K562 (cell line): ENCODE results near the gene ABCB6. TPM values are rescaled to one million over a fixed set of nuclear protein-coding genes. Genes with fewer than 3 reads are reported as not detected.

ENCODE experiments used
- ATAC-seq: fragments of 200-7000 bp; cut with Tn5 transposase; 3 replicates; pipeline ENCODE4 v1.9.1; 2020; ENCODE audit warnings: moderate library complexity
- BruUV-seq: library from RNA; stranded (reverse); fragments of 400-500 nt; replicated peaks from 2 replicates; lab custom pipeline; 2021; lab: Mats Ljungman, UMichigan
- CTCF ChIA-PET: fragments of 300-600 bp; formaldehyde crosslinking; extraction: SDS; loops from one replicate; lab custom pipeline; 2021; ENCODE audit warnings: low intra/inter-chr PET ratio; lab: Yijun Ruan, JAX
- POLR2A ChIA-PET: fragments of 300-600, 350-650 bp; sonication (Branson Sonifier 250); formaldehyde crosslinking; extraction: SDS; loops from one replicate; lab custom pipeline; 2021; ENCODE audit warnings: antibody characterized with exemption, inconsistent platforms; lab: Yijun Ruan, JAX
- DNase-seq, 4 experiments: peaks; one replicate each; pipeline versions ENCODE4 v3.0.0 to v3.0.0-alpha.2; 2011 to 2018; ENCODE audit warnings: low spot score in 3 of 4, mixed read lengths in 3 of 4; ENCODE audit errors: extremely low read depth in 1 of 4
- FAIRE-seq: peaks from 2 replicates; lab custom pipeline; 2011; peaks lifted over from hg19 to GRCh38; lab: Jason Lieb, UNC
- H2AFZ ChIP-seq: 2 replicates; pipeline ENCODE4 v1.6.0; 2011; ENCODE audit warnings: low read depth, low read length, control low read depth, inconsistent platforms
- H3K27ac ChIP-seq: fragments of 200-600 bp; 3 replicates; pipeline ENCODE4 v1.8.0; 2011; ENCODE audit warnings: low read depth, mild to moderate bottlenecking, control low read depth, inconsistent platforms, low read length, moderate library complexity, mixed read lengths; ENCODE audit errors: extremely low read depth
- H3K27me3 ChIP-seq, 2 experiments: fragments of 300-600 bp in 1 of 2; 2 replicates in 1 of 2; 3 replicates in 1 of 2; pipeline versions ENCODE4 v1.6.0 to v1.8.0; 2011; ENCODE audit warnings: inconsistent platforms in 2 of 2, low read length in 2 of 2, mild to moderate bottlenecking in 1 of 2, mixed read lengths in 1 of 2, moderate library complexity in 1 of 2; ENCODE audit not compliant: control insufficient read depth in 2 of 2, insufficient read depth in 2 of 2
- H3K36me3 ChIP-seq: fragments of 300-600 bp; 3 replicates; pipeline ENCODE4 v1.8.0; 2011; ENCODE audit warnings: mild to moderate bottlenecking, low read length, inconsistent platforms; ENCODE audit not compliant: control insufficient read depth, insufficient read depth
- H3K4me1 ChIP-seq, 2 experiments: fragments of 200-600 bp in 1 of 2; replicated peaks in 1 of 2; 2 replicates in 1 of 2; 3 replicates in 1 of 2; pipeline versions ENCODE4 v1.5.1 to v1.8.0; 2011; ENCODE audit warnings: inconsistent platforms in 2 of 2, low read length in 2 of 2, mild to moderate bottlenecking in 1 of 2, mixed read lengths in 1 of 2, moderate library complexity in 1 of 2; ENCODE audit not compliant: control insufficient read depth in 2 of 2, insufficient read depth in 2 of 2
- H3K4me2 ChIP-seq: 2 replicates; pipeline ENCODE4 v1.6.1; 2011; ENCODE audit warnings: low read length, control low read depth, inconsistent platforms, mixed read lengths; ENCODE audit not compliant: insufficient read depth
- H3K4me3 ChIP-seq: fragments of 200-600 bp; sonication (generic), shearing (Covaris generic); 2 replicates; pipeline ENCODE4 v1.5.1; 2016; ENCODE audit warnings: control low read depth, inconsistent platforms
- H3K79me2 ChIP-seq: fragments of 200-600 bp; 3 replicates; pipeline ENCODE4 v1.8.0; 2011; ENCODE audit warnings: low read length, inconsistent platforms; ENCODE audit not compliant: control insufficient read depth, insufficient read depth
- H3K9ac ChIP-seq, 2 experiments: 2 replicates each; pipeline versions ENCODE4 v1.6.0 to v1.6.1; 2011; ENCODE audit warnings: low read depth in 2 of 2, low read length in 2 of 2, control low read depth in 1 of 2, inconsistent platforms in 1 of 2, mild to moderate bottlenecking in 1 of 2, mixed read lengths in 1 of 2; ENCODE audit not compliant: insufficient read depth in 1 of 2
- H3K9me1 ChIP-seq: one replicate; pipeline ENCODE4 v1.6.0; 2011; ENCODE audit warnings: inconsistent platforms, mild to moderate bottlenecking, low read length, moderate library complexity; ENCODE audit not compliant: control insufficient read depth, insufficient read depth
- H3K9me3 ChIP-seq: replicated peaks from 2 replicates; pipeline ENCODE4 v1.5.1; 2011; ENCODE audit warnings: low read depth, low read length, inconsistent platforms; ENCODE audit not compliant: control insufficient read depth, insufficient read depth
- H4K20me1 ChIP-seq: replicated peaks from 2 replicates; pipeline ENCODE4 v1.6.1; 2011; ENCODE audit warnings: low read length, inconsistent platforms, mixed read lengths; ENCODE audit not compliant: control insufficient read depth, insufficient read depth
- ATF7 ChIP-seq: fragments of 450-650 bp; IDR thresholded peaks from 2 replicates; pipeline ENCODE4 v1.7.1; 2014; ENCODE audit warnings: mild to moderate bottlenecking, moderate library complexity
- BRF2 ChIP-seq: IDR thresholded peaks from 3 replicates; pipeline ENCODE4 v1.6.1; 2011; ENCODE audit warnings: borderline replicate concordance, mild to moderate bottlenecking; ENCODE audit not compliant: insufficient read length, insufficient read depth
- C11orf30 ChIP-seq: fragments of 450-650 bp; IDR thresholded peaks from 2 replicates; pipeline ENCODE4 v1.6.1; 2016; ENCODE audit warnings: low read depth, mild to moderate bottlenecking
- EP300 ChIP-seq: IDR thresholded peaks from 2 replicates; pipeline ENCODE4 v1.6.1; 2012; ENCODE audit warnings: low read length, improper control_type of control experiment
- FUS ChIP-seq: fragments of 200-400 bp; formaldehyde crosslinking; optimal IDR thresholded peaks from 2 replicates; pipeline ENCODE3; 2017; ENCODE audit warnings: low read depth, low read length
- JUN ChIP-seq, 2 experiments: sonication (generic) in 1 of 2; formaldehyde crosslinking in 1 of 2; IDR thresholded peaks; 2 replicates each; pipeline versions ENCODE4 v1.6.1 to v1.8.0; 2012 to 2022; ENCODE audit warnings: borderline replicate concordance in 2 of 2, mild to moderate bottlenecking in 2 of 2, improper control_type of control experiment in 1 of 2, low read depth in 1 of 2, low read length in 1 of 2, missing genetic modification reagents in 1 of 2
- MAFF ChIP-seq: IDR thresholded peaks from 2 replicates; pipeline ENCODE4 v1.6.1; 2012; ENCODE audit warnings: low read length, improper control_type of control experiment
- MAFK ChIP-seq: IDR thresholded peaks from 2 replicates; pipeline ENCODE4 v1.6.1; 2011; ENCODE audit warnings: low read length, improper control_type of control experiment
- MTA3 ChIP-seq: fragments of 450-650 bp; formaldehyde crosslinking; IDR thresholded peaks from 2 replicates; pipeline ENCODE4 v1.6.1; 2017; ENCODE audit warnings: mild to moderate bottlenecking, borderline replicate concordance
- PRDM10 ChIP-seq: fragments of 450-650 bp; IDR thresholded peaks from 2 replicates; pipeline ENCODE4 v1.6.1; 2018; ENCODE audit not compliant: partially characterized antibody
- PREB ChIP-seq: sonication (generic); formaldehyde crosslinking; IDR thresholded peaks from 2 replicates; pipeline ENCODE4 v1.8.1; 2023; ENCODE audit warnings: mild to moderate bottlenecking, missing genetic modification reagents
- SRF ChIP-seq, 2 experiments: fragments of 250-450, 450-650 bp in 1 of 2; sonication (Bioruptor Pico) in 1 of 2; sonication (generic) in 1 of 2; formaldehyde crosslinking; IDR thresholded peaks; 2 replicates each; pipeline versions ENCODE4 v1.5.0 to v1.5.1; 2020 to 2022; ENCODE audit warnings: mild to moderate bottlenecking in 1 of 2, missing genetic modification reagents in 1 of 2
- ZBTB1 ChIP-seq: sonication (generic); formaldehyde crosslinking; IDR thresholded peaks from 2 replicates; pipeline ENCODE4 v1.8.1; 2023; ENCODE audit warnings: missing genetic modification reagents, low read depth, mild to moderate bottlenecking, borderline replicate concordance
- ZNF780A ChIP-seq: fragments of 250-450 bp; sonication (Bioruptor Pico); IDR thresholded peaks from 2 replicates; pipeline ENCODE4 v1.5.0; 2021; ENCODE audit warnings: mild to moderate bottlenecking
- WGBS: fragments of 100-300 bp; shearing (Covaris generic); methylation state at CpG from one replicate; pipeline ENCODE4 v1.1.6; 2016; ENCODE audit warnings: low coverage, mixed read lengths; ENCODE audit not compliant: insufficient coverage; ENCODE audit errors: missing lambda C conversion rate; 5-methylcytosine and 5-hydroxymethylcytosine counted together
- in situ Hi-C: fragments of 300-500 bp; cut with MboI; formaldehyde crosslinking; loops from 4 replicates; pipeline ENCODE4 v1.15.0; 2018; ENCODE audit warnings: inconsistent platforms, mixed read lengths
- intact Hi-C: fragments of 100-400 bp; cut with micrococcal nuclease; formaldehyde crosslinking; loops from 2 replicates; pipeline ENCODE4 v1.14.2; 2022
- polyA plus RNA-seq, 8 experiments: library from polyadenylated mRNA; depleted of rRNA in 4 of 8; stranded (reverse) in 5 of 8; unstranded in 3 of 8; fragments of >200 nt; fragmentation: Nextera tagmentation in 2 of 8; fragmentation: Illumina TruSeq in 1 of 8; extraction: Ambion mirVana in 2 of 8; extraction: Trizol in 1 of 8; gene quantifications; 2 replicates each; pipeline versions ENCODE4 v1.2.1 to v1.2.3, GENCODE V29; 2011 to 2014; ENCODE audit warnings: inconsistent platforms in 1 of 8, missing spikeins in 1 of 8
- total RNA-seq, 7 experiments: library from RNA; depleted of rRNA in 6 of 7; stranded (reverse); fragments of >200 nt in 6 of 7; fragmentation: Illumina TruSeq in 2 of 7; extraction: Trizol in 2 of 7; gene quantifications; 2 replicates each; pipeline versions ENCODE4 v1.2.1 to v1.2.3, GENCODE V29; 2011 to 2021; ENCODE audit warnings: low replicate concordance in 1 of 7

Gene ABCB6
- total and polyA plus RNA-seq, 9 of the 15 experiments (the other 6 are each of a cell fraction or from before 2014, with no cell fraction given), result 3.7 to 29.8 (median 16.8) TPM

GRCh38 chr2:219261024-219261855 is 42.5 kb upstream of the ABCB6 start:
- POLR2A ChIA-PET, result interaction anchor here (0.7 to 3.3 kb wide), 7 partner anchors 9 to 43 kb away, joined by 3 to 22 read pairs (median 6); partner anchors contain the start of genes ABCB6 and ANKZF1
- Histone ChIP-seq H3K36me3 (no peaks in the 10 kb centered on the region), H3K9ac (peak overlapping the region in 1 of 2 experiments; percentile 36; a peak in 1 of 4 replicates), H3K27me3 (no peaks in the 10 kb centered on the region), H3K79me2 (no peaks in the 10 kb centered on the region), H3K27ac (peak overlapping the region; percentile 56), H3K9me1 (no peaks in the 10 kb centered on the region), H3K4me2 (peak overlapping the region; percentile 20; the same call in 1 of the 2 replicates), H2AFZ (peak overlapping the region; percentile 77), H4K20me1 (no peaks in the 10 kb centered on the region), H3K4me1 (peaks cover 4 to 21% of the 10 kb centered on the region in 2 experiments; a peak in 3 of 5 replicates), H3K9me3 (no peaks in the 10 kb centered on the region), H3K4me3 (no peak overlapping the region)
- FAIRE-seq (peak; percentile 32), ATAC-seq (peak; percentile 71), DNase-seq (peak in 2 of 4 experiments; percentile 16 to 41)
- 36% methylated on average over 5 of the region's 5 CpGs for WGBS
- intact Hi-C loops, result no loop called here
- CTCF ChIA-PET, result no interaction called here
- in situ Hi-C loops, result no loop called here
- no TSS peak for BruUV-seq
- TF ChIP-seq FUS, result no peak
- peak; percentile 22; the same call in 1 of the 2 replicates for TF ChIP-seq C11orf30
- no peak for TF ChIP-seq PREB (CRISPR knock-in tag)
- peak; percentile 28; the same call in 1 of the 2 replicates for TF ChIP-seq EP300
- TF ChIP-seq MAFF, result 0 out of 2 replicates have a peak, but pooled peaks have one; percentile 19
- TF ChIP-seq MAFK, result 0 out of 2 replicates have a peak, but pooled peaks have one; percentile 24
- peak in 1 of 2 experiments; percentile 44; a peak in 1 of 4 replicates for TF ChIP-seq SRF (CRISPR knock-in tag; IDR thresholded peaks at IDR 0.05)
- 0 out of 2 replicates have a peak, but pooled peaks have one; percentile 16 for TF ChIP-seq MTA3
- peak; percentile 43; the same call in 1 of the 2 replicates for TF ChIP-seq ATF7
- TF ChIP-seq PRDM10, result peak; percentile 94
- TF ChIP-seq JUN (IDR thresholded peaks at IDR 0.05; ENCODE audit: borderline replicate concordance, low read depth, low read length), result no peak
- TF ChIP-seq JUN (CRISPR knock-in tag; IDR thresholded peaks at IDR 0.05; ENCODE audit: borderline replicate concordance), result no peak
- TF ChIP-seq ZBTB1 (CRISPR knock-in tag), result no peak
- TF ChIP-seq ZNF780A (CRISPR knock-in tag), result no peak
- no peak for TF ChIP-seq BRF2
